ENCODE results near the gene ZNF799.

Gene ZNF799

GRCh38 chr19:12353375-12353774 lies 47.7 kb downstream of the ZNF799 start:
- no peak overlapping the region for H3K9ac ChIP-seq
- no peak for TF ChIP-seq Cebpa-rat (IDR thresholded peaks at IDR 0.05)
- no peak overlapping the region for H3K4me3 ChIP-seq
- H3K36me3 ChIP-seq = peaks cover 35% of the 10 kb centered on the region
- H4K20me1 ChIP-seq = no peaks in the 10 kb centered on the region
- no peak overlapping the region for H3K4me2 ChIP-seq
- no peak overlapping the region for H3K27ac ChIP-seq
- no peaks in the 10 kb centered on the region for H3K4me1 ChIP-seq
- peaks cover 96% of the 10 kb centered on the region for H3K9me3 ChIP-seq
- H3K27me3 ChIP-seq = no peaks in the 10 kb centered on the region

DNA sequence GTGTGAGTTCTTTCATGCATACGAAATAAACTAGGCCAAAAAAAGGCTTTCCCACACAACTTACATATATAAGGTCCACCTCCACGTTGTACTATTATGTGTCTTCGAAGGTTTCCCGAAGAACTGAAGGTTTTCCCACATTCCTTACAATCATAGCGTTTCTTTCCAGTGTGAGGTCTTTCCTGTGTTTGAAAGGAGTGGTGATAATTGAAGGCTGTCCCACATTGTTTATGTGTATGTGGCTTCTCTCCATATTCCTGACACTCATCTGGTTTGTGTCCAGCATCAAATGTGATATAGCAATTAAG lies 50.2 kb downstream of the ZNF799 start:
- TF ChIP-seq Cebpa-rat (IDR thresholded peaks at IDR 0.05) = no peak
- no peaks in the 10 kb centered on the region for H3K27me3 ChIP-seq
- H3K27ac ChIP-seq = no peak overlapping the region
- H3K4me3 ChIP-seq = no peak overlapping the region
- peaks cover 100% of the 10 kb centered on the region for H3K9me3 ChIP-seq
- H3K4me2 ChIP-seq = no peak overlapping the region
- H4K20me1 ChIP-seq = no peaks in the 10 kb centered on the region
- H3K36me3 ChIP-seq = peaks cover 47% of the 10 kb centered on the region
- H3K4me1 ChIP-seq = no peaks in the 10 kb centered on the region
- H3K9ac ChIP-seq = no peak overlapping the region

GRCh38 chr19:12350185-12350889 lies 50.7 kb downstream of the ZNF799 start:
- no peaks in the 10 kb centered on the region for H4K20me1 ChIP-seq
- H3K9me3 ChIP-seq = peaks cover 100% of the 10 kb centered on the region
- no peaks in the 10 kb centered on the region for H3K4me1 ChIP-seq
- H3K9ac ChIP-seq = no peak overlapping the region
- H3K4me3 ChIP-seq = no peak overlapping the region
- TF ChIP-seq Cebpa-rat (IDR thresholded peaks at IDR 0.05) = no peak
- H3K36me3 ChIP-seq = peaks cover 51% of the 10 kb centered on the region
- H3K27ac ChIP-seq = no peak overlapping the region
- H3K27me3 ChIP-seq = no peaks in the 10 kb centered on the region
- H3K4me2 ChIP-seq = no peak overlapping the region

- H3K4me2 ChIP-seq = no peak overlapping the region
- peaks cover 52% of the 10 kb centered on the region for H3K36me3 ChIP-seq
- no peak overlapping the region for H3K9ac ChIP-seq
- no peak for TF ChIP-seq Cebpa-rat (IDR thresholded peaks at IDR 0.05)
- H3K27me3 ChIP-seq = no peaks in the 10 kb centered on the region
- H3K27ac ChIP-seq = no peak overlapping the region
- H4K20me1 ChIP-seq = no peaks in the 10 kb centered on the region
- no peak overlapping the region for H3K4me3 ChIP-seq
- H3K4me1 ChIP-seq = no peaks in the 10 kb centered on the region
- H3K9me3 ChIP-seq = peaks cover 96% of the 10 kb centered on the region
These were observed 54.2 kb downstream of the ZNF799 start for GRCh38 chr19:12346896-12347295.

DNA sequence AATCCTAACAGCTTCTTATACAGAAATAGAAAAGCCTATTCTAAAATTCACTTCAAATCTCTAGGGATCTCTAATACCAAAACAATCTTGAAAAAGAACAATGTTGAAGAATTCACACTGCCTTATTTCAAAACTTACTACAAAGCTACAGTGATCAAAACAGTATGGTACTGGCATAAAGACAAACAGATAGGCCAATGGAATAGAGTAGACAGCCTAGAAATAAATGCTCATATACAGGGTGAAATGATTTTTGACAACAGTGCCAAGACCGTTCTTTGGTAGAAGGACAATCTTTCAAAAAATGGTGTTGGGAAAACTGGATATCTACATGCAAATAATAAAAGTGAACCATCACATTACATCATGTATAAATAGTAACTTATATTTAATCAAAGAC lies 55.9 kb downstream of the ZNF799 start:
- Histone ChIP-seq H3K4me3 (no peak overlapping the region), H3K36me3 (peaks cover 35% of the 10 kb centered on the region), H3K9ac (no peak overlapping the region), H3K27ac (no peak overlapping the region), H4K20me1 (no peaks in the 10 kb centered on the region), H3K4me2 (no peak overlapping the region), H3K27me3 (no peaks in the 10 kb centered on the region), H3K4me1 (no peaks in the 10 kb centered on the region), H3K9me3 (peaks cover 94% of the 10 kb centered on the region)
- no peak for TF ChIP-seq Cebpa-rat (IDR thresholded peaks at IDR 0.05)

Data from BLaER1 (cell line).